ENCODE results near the gene SCLT1.

The SCLT1 gene

GRCh38 chr4:128942607-128943006 is 150.7 kb downstream of the SCLT1 start:
- TF ChIP-seq CTCF (IDR thresholded peaks at IDR 0.05; ENCODE audit: low read depth, low read length), result no peak
- no peak overlapping the region for H3K4me3 ChIP-seq (ENCODE audit: low read depth, low read length)
- H3K27ac ChIP-seq, result no peak overlapping the region
- no peaks in the 10 kb centered on the region for H3K27me3 ChIP-seq (ENCODE audit: insufficient read depth, low read depth, severe bottlenecking)
- H3K9me3 ChIP-seq (ENCODE audit: severe bottlenecking), result no peaks in the 10 kb centered on the region
- H3K36me3 ChIP-seq, result peaks cover 16% of the 10 kb centered on the region
- DNase-seq, result no peak

GRCh38 chr4:128940971-128941370 is 152.4 kb downstream of the SCLT1 start:
- Histone ChIP-seq H3K9me3 (ENCODE audit: severe bottlenecking) (no peaks in the 10 kb centered on the region), H3K36me3 (peaks cover 16% of the 10 kb centered on the region), H3K27ac (no peak overlapping the region), H3K4me3 (ENCODE audit: low read depth, low read length) (no peak overlapping the region), H3K27me3 (ENCODE audit: insufficient read depth, low read depth, severe bottlenecking) (no peaks in the 10 kb centered on the region)
- DNase-seq, result no peak
- no peak for TF ChIP-seq CTCF (IDR thresholded peaks at IDR 0.05; ENCODE audit: low read depth, low read length)

- no peak for TF ChIP-seq CTCF (IDR thresholded peaks at IDR 0.05; ENCODE audit: low read depth, low read length)
- Histone ChIP-seq H3K4me3 (ENCODE audit: low read depth, low read length) (no peak overlapping the region), H3K36me3 (peaks cover 2% of the 10 kb centered on the region; the same call in 1 of the 2 replicates), H3K9me3 (ENCODE audit: severe bottlenecking) (no peaks in the 10 kb centered on the region), H3K27ac (no peak overlapping the region), H3K27me3 (ENCODE audit: insufficient read depth, low read depth, severe bottlenecking) (no peaks in the 10 kb centered on the region)
- no peak for DNase-seq
These were observed 163.3 kb downstream of the SCLT1 start for GRCh38 chr4:128930051-128930450.

GRCh38 chr4:128924951-128925350 is 168.4 kb downstream of the SCLT1 start:
- Histone ChIP-seq H3K9me3 (ENCODE audit: severe bottlenecking) (no peaks in the 10 kb centered on the region), H3K27ac (no peak overlapping the region), H3K36me3 (no peaks in the 10 kb centered on the region; the same call in 1 of the 2 replicates), H3K27me3 (ENCODE audit: insufficient read depth, low read depth, severe bottlenecking) (no peaks in the 10 kb centered on the region), H3K4me3 (ENCODE audit: low read depth, low read length) (no peak overlapping the region)
- no peak for TF ChIP-seq CTCF (IDR thresholded peaks at IDR 0.05; ENCODE audit: low read depth, low read length)
- no peak for DNase-seq

- no peaks in the 10 kb centered on the region; the same call in 1 of the 2 replicates for H3K36me3 ChIP-seq
- H3K4me3 ChIP-seq (ENCODE audit: low read depth, low read length), result no peak overlapping the region
- no peak for TF ChIP-seq CTCF (IDR thresholded peaks at IDR 0.05; ENCODE audit: low read depth, low read length)
- no peak overlapping the region for H3K27ac ChIP-seq
- no peak for DNase-seq
- H3K27me3 ChIP-seq (ENCODE audit: insufficient read depth, low read depth, severe bottlenecking), result no peaks in the 10 kb centered on the region
- no peaks in the 10 kb centered on the region for H3K9me3 ChIP-seq (ENCODE audit: severe bottlenecking)
These were observed 171.4 kb downstream of the SCLT1 start for GRCh38 chr4:128921954-128922353.

GRCh38 chr4:128917781-128918180 is 175.6 kb downstream of the SCLT1 start:
- no peak for TF ChIP-seq CTCF (IDR thresholded peaks at IDR 0.05; ENCODE audit: low read depth, low read length)
- no peaks in the 10 kb centered on the region for H3K36me3 ChIP-seq
- H3K4me3 ChIP-seq (ENCODE audit: low read depth, low read length), result no peak overlapping the region
- H3K9me3 ChIP-seq (ENCODE audit: severe bottlenecking), result no peaks in the 10 kb centered on the region
- DNase-seq, result no peak
- H3K27me3 ChIP-seq (ENCODE audit: insufficient read depth, low read depth, severe bottlenecking), result no peaks in the 10 kb centered on the region
- no peak overlapping the region for H3K27ac ChIP-seq
